ENCODE results near the gene DNAJC18.
"Not testable (repeated sequence)": the region's sequence is repeated elsewhere in the genome, so short reads cannot be mapped to it uniquely, and the experiment has no call there.

Gene DNAJC18

DNA sequence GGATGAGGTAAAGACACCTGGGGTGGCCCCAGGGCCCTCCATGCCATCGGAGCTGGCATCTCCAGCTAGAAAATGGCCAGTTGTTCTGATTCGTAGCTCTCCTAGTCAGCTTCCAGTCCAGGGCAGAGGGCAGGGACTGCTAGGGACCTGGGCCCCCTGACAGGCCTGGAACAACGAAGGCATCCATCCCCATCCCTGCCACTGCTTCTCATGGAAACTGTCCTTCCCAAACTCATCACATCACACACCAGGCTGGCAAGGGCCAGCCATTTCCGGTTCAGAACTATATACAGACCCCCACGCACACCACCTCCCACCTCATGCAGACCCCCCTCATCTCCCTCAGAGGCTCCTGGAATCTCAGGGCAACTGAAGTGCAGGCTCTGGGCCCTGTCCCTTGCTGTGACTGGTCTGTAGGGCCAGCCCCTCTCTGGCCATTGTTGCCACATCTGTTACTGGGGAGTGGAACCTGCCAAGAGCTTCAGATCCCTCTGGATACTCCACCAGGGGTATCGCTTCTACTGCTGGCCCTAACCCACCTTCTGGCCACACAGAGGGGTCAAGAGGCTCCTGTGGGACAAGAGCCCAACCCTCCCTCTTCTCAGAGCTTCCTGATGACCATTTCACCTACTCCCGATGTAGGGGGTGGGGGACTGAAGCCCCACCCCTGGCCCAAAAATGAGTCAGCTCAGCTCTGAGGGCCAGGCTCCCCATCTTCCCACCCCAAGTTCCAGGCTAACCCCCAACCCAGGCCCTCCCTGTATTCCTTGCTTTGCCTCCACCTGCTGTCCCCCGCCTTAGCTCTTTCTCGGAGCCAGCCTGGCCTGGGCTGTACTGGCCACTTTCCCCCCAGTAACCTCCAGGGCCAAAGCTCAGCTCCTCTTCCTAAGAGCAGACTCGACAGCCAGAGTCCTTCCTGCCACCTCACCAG is 48.4 kb downstream of the DNAJC18 start:
- in situ Hi-C loops (cut with HindIII; ENCODE audit: low sequenced_read_pairs): no loop called here

DNA sequence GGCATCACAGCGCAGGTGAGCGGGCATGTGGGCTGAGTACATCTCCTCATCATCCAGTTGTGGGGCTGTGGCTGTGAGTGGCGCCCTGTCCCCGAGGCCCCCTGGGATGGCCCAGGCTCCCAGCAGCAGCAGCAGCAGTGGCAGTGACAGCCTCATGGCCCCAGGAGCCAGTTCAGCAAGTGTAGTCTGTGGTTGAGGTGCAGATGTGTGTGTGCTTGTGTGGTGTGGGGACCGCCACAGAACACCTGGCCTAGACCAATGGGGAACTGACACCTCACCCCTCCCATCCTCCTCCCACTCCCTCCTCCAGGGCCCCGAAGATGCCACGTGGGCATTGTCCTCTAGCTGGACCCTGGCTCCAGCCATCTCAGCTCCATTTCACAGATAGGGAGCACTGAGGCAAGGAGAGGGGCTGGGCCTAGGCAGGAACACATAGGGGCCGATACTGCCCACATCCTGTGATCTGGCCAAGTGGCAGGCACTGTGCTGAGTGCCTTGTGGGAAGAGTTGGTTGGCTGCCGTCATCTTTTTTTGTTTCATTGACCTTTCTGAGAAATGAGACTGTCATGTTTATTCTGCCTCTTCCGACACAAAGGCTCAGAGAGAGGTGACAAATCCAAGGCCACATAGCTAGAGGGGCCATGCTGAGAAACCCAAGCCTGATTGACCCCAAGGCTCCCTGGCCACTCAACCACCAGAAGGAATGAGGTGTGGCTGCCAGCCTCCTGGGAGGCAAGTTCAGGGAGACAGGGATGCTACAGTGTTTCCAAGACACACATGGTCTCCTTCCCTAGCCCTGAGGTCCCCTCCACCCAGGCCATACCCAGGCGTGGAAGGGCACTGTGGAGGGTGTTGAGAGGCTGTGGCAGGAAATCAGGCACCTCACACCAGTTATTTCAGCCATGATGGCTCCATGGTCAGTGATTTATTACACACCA is 49.4 kb downstream of the DNAJC18 start, which contains the start of gene MZB1:
TSS of gene MZB1 (minus strand) at position 213 of the 938 bp plus-strand sequence. CDS start at position 156, 57 bp downstream.
- in situ Hi-C loops (cut with HindIII; ENCODE audit: low sequenced_read_pairs): no loop called here

GRCh38 chr5:139388198-139388821 is 51.0 kb downstream of the DNAJC18 start:
- in situ Hi-C loops (cut with HindIII; ENCODE audit: low sequenced_read_pairs): no loop called here

DNA sequence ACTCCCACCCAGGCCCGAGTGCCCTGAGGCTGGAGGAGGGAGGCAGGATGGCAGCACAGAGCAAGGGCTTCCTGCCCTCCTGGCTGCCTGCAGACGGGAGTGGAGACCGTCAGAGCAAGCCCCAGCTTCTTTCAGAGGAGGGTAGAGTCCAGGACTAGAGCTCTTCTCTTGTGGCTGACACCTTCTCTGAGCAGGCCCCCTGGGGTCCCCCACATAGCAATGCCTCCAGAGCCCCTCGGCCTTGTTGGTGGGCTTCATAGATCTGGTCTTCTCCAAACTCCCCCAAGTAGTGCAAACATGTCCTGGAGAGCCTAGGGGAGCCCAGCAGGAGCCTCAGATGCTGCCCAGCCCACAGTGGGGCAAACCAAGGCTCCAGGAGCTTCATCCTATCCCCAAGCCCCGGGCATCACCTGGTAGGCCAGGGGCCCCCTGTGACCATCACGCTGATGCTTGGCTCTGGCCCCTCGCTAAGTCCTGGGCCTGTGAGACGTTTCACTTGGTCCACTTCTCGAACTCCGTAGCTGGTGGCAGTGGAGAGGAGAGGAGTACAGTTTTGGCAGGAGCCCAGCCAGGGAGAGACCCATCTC is 51.6 kb downstream of the DNAJC18 start:
- in situ Hi-C loops (cut with HindIII; ENCODE audit: low sequenced_read_pairs): no loop called here

- in situ Hi-C loops (cut with HindIII; ENCODE audit: low sequenced_read_pairs): not testable (repeated sequence)
These were observed 52.4 kb downstream of the DNAJC18 start for GRCh38 chr5:139386956-139387355.

DNA sequence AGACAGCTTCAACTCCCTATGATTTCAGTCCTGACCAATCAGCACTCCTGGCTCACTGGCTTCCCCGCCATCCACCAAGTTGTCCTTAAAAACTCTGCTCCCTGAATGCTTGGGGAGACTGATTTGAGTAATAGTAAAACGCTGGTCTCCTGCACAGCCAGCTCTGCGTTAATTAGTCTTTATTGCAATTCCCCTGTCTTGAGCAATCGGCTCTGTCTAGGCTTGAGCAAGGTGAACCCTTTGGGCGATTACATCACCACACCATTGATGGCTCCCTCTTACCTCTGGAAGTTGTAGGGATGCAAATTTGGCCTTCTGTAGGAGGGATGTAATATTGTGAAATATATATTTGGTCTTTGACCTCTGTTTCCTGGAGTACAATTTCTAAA is 53.3 kb downstream of the DNAJC18 start:
- in situ Hi-C loops (cut with HindIII; ENCODE audit: low sequenced_read_pairs): no loop called here

- in situ Hi-C loops (cut with HindIII; ENCODE audit: low sequenced_read_pairs): no loop called here
These were observed 54.0 kb downstream of the DNAJC18 start for GRCh38 chr5:139385061-139386049.

DNA sequence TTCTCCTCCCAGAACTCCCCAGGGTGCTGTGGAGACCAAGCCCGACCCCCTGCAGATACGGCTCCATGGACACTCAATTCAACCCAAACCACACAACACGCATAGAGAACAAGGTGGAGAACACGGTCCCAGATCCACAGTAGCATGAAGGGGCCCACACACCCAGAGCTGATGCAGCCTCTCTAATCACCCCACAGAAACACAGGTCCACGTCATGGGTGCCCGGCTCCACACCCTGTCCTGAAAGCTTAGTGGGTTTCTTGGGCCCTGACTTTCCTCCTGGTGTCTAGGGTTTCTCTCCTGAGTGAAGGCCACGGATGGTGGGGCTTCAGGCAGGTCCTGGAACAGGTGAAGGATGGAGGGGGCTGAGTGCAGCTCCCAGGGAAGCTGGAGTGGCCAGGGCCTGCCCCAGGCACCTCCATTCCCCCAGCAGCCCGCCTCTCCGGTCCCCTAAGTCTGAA is 54.7 kb downstream of the DNAJC18 start:
- in situ Hi-C loops (cut with HindIII; ENCODE audit: low sequenced_read_pairs): no loop called here

DNA sequence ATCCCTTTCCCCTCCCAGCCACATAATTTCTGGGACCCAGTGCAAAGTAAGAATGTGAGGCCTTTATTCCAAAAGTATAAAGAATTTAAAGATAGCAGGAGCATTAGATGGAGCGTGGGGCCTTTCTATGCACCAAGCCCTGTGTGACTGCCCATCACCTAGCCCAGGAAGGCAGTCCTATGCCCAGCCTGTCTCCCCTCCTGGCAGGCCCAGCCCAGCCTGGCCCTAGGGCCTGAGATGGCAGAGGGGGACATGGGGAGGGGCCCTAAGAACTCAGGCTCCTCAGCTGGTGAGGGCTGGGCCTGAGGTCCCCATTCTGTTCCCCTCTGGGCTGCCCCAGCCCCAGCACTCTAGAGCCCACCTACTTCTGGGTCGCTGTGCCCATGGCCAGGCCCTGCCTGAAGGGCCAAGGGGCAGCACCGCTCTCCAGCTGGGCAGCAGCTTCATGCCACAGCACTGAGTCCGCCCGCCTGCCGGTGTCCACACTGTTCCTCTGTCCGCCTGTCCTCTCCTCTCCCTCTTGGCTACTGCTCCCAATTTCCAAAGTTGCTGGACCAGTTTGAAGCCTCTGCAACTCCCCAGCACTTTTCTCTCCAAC is 55.2 kb downstream of the DNAJC18 start:
- in situ Hi-C loops (cut with HindIII; ENCODE audit: low sequenced_read_pairs): no loop called here

DNA sequence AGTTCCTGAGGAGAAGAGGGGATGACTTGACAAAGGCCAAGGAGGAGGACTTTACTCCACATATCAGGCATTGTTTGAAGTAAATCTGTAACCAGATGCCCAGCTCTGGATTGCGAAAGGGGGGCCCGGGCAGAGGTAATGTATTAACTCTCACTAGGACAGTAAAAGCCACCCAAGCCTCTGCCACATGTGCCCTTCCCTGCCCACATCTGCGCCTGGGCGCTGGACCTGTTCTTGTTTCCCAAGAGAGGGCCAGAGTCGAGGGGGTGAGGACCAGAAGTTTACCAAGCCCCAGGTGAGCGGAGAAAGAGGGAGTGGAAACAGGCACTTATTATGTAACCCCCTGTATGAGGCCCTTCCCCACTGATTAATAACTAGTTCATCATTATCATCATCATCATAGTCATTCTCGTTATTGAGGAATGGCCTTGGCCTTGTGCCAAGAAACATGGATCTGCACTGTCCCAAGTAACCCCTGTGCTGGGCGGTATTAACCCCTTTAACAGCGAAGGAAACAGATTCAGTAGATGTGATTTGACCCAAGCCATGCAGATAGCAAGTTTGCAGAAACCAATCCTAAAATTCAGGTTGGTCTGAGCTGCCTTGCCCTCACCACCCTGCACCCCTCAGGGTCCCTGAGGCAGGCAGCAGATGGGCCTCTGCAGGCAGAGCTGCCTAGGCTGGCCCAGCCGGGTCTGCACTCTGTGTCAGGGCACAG is 55.9 kb downstream of the DNAJC18 start, which contains the start of gene SLC23A1:
TSS of gene SLC23A1 (minus strand) at position 23 of the 718 bp plus-strand sequence. CDS start 44 bp downstream, outside the sequence.
- in situ Hi-C loops (cut with HindIII; ENCODE audit: low sequenced_read_pairs): no loop called here

- in situ Hi-C loops (cut with HindIII; ENCODE audit: low sequenced_read_pairs): no loop called here
These were observed 56.5 kb downstream of the DNAJC18 start for GRCh38 chr5:139382807-139383206.

- in situ Hi-C loops (cut with HindIII; ENCODE audit: low sequenced_read_pairs): no loop called here
These were observed 57.2 kb downstream of the DNAJC18 start for GRCh38 chr5:139381837-139382761.

DNA sequence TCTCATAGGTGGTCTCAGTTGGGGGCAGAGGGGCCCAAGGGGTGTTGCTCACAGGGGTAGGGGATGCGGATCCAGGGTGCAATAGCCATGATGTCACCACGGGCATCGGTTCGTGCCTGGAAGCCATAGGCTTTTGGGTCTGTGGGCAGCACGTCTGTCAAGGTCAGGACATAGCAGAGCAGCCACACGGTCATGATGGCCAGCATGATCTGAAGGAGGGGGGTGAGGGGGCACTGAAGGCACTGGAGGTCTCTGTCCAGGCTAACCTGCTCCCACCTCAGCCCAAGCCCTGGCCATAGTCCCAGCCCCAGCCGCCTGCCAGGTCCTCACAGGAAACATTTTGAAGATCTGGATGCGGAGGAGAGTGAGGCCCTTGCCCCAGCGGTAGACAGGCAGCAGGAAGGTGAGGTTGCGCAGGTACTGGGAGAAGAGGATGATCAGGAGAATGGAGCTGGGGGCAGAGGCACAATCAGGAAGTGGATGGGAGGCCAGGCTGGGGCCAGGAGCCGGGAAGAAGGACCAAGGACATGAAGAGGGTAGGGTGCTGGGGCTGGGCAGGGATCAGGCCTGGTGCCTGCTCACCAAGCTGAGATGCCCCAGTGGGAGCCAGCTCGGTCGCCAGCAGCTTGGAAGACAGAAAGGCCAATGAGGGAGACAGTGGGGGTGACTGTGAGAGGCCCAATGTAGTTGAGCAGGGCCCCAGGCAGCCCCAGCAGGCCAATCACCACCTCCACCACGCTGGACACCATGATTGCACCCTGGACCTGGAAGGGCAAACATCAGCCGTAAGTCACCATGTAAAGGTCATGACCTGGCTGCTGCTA is 59.5 kb downstream of the DNAJC18 start:
- in situ Hi-C loops (cut with HindIII; ENCODE audit: low sequenced_read_pairs): no loop called here

GRCh38 chr5:139378941-139379361 is 60.4 kb downstream of the DNAJC18 start:
- in situ Hi-C loops (cut with HindIII; ENCODE audit: low sequenced_read_pairs): no loop called here

- in situ Hi-C loops (cut with HindIII; ENCODE audit: low sequenced_read_pairs): no loop called here
These were observed 61.1 kb downstream of the DNAJC18 start for GRCh38 chr5:139378101-139378825.

DNA sequence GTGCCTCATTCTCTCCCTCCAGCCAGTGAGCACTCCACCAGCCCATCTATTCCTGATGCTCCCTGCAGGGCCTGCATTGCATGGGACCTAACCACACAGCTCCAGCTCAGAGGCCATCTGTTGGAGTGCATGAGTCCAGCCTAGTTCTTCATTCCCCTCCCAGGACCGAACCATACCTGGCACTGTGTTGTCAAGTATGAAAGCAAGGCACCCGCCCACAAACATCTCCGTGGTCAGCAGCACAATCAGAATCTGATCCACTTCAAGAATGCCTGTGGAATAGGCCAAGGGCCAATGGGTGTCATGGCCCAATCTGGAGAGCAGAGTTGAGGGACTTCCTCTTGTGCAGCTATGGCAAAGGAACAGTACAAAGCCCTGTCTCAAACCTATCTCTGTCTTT is 62.1 kb downstream of the DNAJC18 start:
- in situ Hi-C loops (cut with HindIII; ENCODE audit: low sequenced_read_pairs): no loop called here
